ENCODE measurements around the gene BBS9.
"Not testable (repeated sequence)": the region's sequence is repeated elsewhere in the genome, so short reads cannot be mapped to it uniquely, and the experiment has no call there.

The BBS9 gene

DNA sequence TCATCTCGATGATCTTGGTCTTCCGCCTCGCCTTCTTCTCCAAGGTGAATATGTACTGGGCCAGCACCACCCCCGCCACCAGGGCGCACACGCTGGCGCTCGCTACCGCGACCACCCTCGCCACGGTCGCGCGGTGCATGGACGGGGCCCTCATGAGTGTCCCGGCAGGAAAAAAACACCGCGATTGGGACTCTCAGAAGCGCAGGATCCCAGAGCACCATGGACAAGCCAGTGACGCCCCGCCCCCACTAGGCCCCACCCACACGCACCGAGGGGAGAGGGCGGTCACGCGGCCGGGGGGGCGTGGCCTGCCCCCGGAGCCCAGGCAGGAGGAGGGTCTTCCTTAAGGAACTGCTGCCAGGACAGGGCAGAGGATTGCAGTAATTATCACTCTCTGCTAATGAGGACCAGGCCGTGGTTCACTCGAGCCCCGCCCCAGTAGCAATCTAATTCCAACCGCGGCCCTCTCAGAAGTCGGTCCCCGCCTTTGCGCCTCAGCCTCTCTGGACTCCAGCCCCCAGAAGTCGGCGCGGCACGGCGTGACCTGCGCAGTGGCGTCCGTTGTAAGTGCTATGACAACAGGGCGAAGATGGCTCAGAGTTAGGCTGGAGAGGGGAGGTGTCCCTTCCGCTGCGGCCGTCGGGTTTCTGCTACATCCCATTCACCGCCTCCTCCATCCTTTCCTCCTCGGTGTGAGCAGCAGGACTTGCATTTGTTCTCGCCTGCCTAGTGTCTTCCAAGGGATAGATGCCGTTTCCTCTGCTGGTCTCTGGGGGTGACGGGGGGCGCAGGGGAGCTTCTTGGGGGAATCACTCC, at the start of gene BBS9:
Gene BBS9 (plus strand): TSS at position 575 of the 816 bp plus-strand sequence. CDS start 16,689 bp downstream, outside the sequence.
- FAIRE-seq (peak; percentile 98), DNase-seq (ENCODE audit: extremely low spot score, insufficient read length, low read depth) (peak; percentile 81)

DNA sequence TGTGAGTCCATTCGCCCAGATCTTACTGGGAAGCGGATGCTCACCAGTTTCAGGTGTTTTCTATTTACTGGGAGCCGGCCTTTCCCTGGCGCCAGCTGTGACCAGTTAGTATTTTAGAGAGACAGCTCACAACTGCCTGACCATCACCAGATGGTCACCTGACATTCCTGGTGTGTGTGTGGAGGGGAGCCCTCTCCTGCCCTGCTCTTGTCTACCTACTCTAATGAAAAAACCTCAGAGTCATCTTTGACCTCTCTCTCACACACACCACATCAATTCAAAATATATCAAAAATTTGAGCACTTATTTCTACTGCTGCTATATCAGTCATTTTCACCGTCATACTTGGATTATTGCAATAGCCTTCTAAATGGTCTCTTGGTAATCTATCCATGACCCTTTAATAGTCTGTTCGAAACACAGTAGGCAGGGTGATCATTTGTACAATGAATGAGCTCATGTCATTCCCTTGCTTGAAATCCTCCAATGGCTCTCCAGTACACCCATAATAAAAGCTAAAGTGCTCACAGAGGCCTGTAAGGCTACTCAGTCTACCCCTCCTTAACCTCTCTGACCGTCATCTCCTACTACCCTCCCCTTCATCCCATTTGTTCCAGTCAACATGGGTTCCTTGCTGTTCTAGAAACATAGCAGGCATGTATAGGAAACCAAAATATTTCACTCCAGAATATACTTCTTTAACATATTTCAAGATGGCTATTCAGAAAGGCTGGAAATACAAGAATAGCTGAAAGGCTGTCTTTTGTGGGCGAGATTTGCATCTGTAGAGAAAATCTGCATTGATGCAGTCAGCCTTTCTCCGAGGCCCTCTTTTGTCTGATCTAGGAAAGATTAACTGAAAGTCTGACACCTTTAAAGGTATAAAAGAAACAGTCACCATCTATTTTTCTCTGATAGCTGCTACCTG, 49.3 kb upstream of the BBS9 start:
- DNase-seq (ENCODE audit: extremely low spot score, insufficient read length, low read depth): no peak
- no peak for FAIRE-seq

DNA sequence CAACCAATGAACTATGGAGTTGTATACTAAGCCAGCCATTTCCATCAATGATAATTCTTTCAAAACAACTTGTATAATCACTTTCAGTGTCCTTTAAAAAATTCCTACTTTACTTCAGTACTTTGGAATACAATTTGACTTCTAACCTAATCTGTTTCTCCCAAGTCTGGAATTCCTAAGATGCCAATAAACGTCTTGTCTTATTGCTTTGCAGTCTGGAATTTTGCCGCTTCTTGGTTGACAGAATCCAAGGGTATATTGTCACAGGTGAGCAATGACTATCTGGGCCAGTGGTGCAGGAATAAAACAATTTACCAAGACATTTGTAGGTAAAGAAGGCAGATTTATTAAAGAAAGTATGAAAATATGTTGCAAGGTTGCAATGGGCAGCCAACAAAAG, 42.0 kb upstream of the BBS9 start:
- FAIRE-seq (no peak), DNase-seq (ENCODE audit: extremely low spot score, insufficient read length, low read depth) (no peak)

DNA sequence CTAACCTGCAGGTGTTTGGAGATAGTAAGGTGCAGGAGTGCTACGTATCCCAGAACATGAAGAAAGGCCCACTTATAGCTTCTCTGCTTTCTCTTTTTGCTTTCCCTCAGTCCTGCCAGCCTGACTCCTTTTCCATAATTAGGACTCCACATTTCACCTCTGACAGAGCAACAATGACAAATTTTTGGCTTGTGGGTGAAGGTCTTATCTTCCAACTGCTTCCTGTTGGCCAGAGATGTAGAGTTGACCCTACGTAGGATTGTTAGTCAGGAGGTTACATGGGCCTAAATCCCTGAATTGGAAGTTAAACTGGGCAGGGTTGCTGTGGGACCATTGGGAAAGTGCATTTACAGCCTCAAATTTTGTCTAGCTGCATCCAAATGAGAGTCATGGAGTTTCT, 41.5 kb upstream of the BBS9 start:
- DNase-seq (ENCODE audit: extremely low spot score, insufficient read length, low read depth): no peak
- no peak for FAIRE-seq

DNA sequence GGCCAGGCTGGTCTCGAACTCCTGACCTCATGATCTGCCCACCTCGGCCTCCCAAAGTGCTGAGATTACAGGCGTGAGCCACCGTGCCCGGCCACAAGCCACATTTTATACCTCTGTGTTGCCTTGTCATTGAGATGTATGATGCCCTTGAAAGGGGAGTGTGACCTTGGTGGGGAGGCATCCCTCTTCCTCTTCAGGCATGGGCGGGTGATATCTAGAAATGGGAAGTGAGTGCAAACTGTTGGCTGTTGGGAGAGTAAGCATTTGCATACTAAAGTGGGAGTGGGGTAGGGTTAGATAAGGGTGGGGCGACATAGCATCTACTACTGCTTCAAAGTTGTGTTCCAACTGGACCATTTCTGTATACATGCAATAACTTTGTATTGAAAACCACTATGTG, 40.2 kb upstream of the BBS9 start:
- DNase-seq (ENCODE audit: extremely low spot score, insufficient read length, low read depth) (no peak), FAIRE-seq (no peak)

DNA sequence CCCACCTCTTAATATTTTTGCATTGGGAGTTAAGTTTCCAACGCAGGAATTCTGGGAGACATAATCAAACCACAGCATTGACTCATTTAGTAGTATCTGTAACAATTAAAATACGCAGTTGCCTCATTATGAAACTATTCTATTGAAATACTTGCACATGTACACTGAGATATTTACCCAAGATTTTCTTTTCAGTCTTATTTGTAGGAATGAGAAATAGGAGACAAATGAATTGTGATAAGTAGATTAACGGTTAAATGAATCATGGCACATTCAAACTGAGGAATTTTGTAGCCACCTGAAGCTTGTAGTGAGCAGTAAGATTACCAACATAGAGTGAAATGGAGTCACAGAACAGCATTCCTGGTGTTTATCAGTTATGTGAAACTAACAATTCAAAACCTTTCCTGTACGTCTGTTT, 38.2 kb upstream of the BBS9 start:
- FAIRE-seq: no peak

DNA sequence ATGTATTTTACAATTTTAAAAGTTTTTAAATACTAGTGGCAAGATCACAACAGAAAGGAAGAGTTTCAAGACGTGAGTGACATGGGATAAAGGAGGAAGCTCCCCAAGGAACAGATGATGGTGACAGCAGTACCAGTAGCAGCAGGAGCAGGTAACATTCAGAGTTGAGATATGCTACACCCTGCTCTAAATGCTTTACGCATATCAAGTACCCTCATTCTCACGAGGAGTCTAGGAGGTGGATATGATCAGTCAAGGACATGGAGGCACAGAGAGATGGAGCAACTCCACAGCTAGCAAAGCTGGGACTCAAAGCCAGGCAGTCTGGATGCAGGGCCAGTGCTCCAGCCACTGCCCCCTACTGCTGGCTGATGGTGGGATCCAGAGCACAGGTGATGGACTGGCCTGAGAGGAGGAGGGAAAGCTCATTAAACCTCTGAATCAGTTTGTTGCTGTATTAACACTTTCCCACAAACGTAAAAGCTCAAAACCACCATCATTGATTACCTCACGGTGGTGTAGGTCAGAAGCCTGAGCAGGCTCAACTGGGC, 37.6 kb upstream of the BBS9 start:
- no peak for FAIRE-seq
- DNase-seq (ENCODE audit: extremely low spot score, insufficient read length, low read depth): no peak

More for the DNA sequence above, 38.2 kb upstream of the BBS9 start:
- DNase-seq (ENCODE audit: extremely low spot score, insufficient read length, low read depth): no peak

DNA sequence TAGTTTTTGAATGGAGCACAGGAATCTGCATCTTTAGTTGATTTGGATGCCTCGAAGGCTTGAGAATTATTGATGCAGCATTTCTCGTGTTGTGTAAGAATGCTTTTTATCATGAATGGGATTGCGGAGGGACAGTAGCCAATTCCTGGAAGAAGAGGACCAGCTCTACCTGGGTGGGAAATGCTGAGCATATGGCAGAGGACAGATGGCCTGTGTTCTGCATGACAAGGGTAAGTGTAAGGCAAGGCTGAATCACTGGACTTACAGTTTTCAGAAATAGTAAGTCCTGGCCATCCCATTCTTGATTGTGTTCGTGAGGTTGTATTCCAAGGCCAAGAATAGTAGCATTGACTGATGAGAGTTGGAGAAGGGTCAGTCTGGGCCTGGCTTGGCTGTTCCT, 36.1 kb upstream of the BBS9 start:
- no peak for DNase-seq (ENCODE audit: extremely low spot score, insufficient read length, low read depth)

DNA sequence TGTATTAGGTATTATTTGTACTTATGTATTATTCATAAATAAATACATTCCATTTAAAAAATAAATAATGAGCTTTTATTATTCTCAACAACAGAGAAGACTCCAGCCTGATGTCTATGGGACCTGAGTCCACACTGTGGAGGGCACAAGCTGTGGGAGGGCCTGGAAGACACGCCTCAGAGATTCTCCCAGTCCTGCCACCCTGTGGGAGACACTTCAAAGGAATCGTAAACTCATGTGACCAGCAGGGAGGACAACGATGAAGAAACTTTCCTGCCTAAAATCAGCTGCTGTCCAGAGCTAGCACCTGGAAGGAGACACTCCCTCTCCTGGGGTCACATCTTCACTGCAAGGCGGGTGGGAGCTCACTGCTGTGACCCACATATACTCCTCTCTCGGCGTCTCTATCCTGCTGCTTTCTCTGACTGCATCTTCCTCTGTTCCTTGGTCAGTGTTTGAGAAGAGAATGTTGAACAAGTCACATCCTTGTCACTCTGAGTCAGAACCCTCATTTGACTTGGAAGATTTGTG, 34.6 kb upstream of the BBS9 start:
- FAIRE-seq: peak; percentile 60
- DNase-seq (ENCODE audit: extremely low spot score, insufficient read length, low read depth): not testable (repeated sequence)

More for the DNA sequence above, 36.1 kb upstream of the BBS9 start:
- FAIRE-seq: no peak

DNA sequence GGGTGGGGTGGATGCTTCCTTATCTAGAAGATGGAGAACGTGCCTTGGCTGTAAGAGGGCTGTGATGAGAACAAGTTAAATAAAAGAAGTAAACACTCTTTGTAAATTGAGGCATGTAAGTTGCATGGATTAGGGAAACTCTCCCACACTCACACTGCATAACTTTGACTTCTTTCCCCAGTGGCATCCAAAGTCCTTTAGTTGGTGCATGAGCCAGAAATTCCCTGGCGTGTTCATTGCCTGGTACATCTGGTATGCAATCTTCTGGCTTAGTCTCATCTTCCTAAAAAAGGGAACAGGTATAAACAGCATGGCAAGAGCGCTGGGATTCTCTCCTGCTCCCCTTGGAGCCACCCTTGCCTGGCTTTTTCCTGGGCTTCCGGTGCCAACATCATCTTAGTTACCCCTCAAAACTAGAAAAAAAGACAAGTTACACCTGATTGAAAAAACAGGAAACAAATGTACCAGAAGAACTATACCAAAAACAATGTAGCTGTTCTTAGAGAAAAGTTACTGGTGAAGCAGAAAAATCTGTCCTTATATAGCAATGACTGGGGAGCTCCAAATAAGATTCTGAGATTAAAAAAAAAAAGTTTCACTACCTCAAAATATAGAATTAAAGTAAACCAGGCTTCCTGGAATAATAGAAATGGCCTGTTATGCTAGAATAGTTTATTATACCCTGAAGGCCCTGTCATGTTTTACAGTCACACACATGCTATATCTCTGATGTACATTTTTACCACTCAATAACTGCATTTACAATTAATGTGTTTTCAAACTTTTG, 30.0 kb upstream of the BBS9 start:
- FAIRE-seq (no peak), DNase-seq (ENCODE audit: extremely low spot score, insufficient read length, low read depth) (no peak)

DNA sequence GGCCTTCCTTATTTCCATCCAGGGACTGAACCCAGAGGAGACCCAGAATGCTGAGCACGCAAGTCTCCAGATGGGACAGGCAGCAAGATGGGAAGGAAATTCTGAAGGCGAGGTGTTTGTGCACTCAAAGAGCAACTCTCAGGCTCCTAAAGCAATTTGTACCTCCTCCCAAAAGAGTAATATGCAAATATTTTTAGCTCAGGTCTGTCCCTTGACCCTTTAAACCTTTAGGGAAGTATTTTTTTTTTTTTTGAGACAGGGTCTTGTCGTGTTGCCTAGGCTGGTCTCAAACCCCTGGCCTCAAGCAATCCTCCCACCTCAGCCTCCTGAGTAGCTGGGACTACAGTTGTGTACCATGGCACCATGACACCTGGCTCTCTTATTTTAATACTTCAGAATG, 28.6 kb upstream of the BBS9 start:
- FAIRE-seq (no peak), DNase-seq (ENCODE audit: extremely low spot score, insufficient read length, low read depth) (no peak)

DNA sequence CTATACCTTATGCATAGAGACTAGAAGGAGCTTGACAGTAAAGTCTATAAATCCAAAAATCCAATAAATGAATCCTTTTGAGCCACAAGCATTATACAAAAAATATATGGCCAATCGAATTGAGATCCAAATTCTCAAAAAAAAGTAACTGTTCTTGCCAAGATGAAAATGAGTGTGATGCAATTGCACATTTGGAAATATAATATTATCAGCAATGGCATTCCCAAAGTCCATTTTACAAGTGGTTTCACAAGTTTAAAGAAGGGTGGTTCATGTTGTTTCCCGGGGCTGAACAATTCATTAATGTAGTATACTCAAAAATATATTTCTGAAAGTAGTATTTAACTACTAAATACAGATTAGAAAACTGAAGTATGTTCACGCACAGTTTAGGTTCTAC, 27.5 kb upstream of the BBS9 start:
- DNase-seq (ENCODE audit: extremely low spot score, insufficient read length, low read depth) (no peak), FAIRE-seq (no peak)

DNA sequence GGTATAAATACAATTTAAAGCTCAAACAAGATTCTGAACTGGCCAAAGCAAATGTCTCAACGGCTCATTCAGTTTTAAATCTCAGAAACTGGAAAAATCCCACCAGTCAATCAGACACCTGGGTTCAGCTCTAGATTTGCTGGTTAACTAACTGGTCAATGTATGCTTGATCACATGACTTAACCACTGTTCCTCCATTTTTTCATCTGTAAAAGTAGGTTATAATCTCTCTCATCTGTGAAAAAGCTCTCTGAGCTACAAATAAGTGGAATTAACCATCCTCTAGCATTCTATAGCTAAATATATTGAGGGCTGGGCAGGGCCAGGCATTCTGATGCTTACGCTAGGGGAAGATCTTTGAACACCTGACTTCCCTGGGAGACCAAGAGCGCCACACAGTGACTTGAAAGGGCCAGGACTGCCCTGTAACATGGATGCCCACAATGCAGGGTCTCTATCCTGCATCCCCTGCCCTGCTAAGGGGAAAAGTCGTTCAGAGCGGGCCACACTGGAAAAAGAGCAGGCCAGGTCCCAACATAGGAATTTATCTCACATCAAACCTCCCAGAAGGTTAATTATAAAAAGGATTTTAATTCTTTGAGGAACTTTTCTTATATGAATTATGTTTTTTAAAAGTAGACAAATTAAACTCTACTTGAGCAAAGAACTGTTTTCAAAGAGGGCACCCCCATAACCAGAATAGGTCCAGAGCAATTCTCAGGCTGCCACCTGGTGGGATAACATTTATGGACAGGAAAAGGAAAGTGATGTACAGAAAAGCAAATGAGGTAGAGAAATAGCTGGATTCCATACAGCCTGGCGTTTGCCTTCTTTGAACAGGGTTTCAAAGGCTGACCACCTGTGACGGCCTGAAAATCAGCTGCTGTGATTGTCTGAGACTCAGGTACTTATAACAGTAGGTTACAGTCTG, 22.0 kb upstream of the BBS9 start:
- FAIRE-seq (peak; percentile 80), DNase-seq (ENCODE audit: extremely low spot score, insufficient read length, low read depth) (no peak)

DNA sequence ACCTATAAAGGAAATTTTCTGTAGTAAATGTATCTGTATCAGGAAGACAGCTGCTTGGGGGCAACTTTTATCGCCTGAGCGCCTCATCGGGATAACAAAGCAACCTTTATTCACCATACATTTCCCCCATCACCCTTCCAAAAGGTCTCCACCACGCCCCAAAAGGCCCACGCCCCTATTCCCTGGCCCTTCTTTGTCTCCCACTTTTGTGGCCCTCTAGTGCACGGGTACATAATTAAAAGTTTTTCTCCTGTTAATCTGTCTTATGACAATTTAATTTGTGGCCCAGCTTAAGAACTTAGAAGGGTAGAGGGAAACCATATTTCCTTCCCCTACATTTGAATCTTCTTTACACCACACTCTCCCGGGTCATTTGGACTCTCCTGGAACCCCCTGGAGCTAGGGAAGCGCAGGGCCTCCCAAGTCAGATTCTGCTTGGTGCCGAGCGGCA, 20.8 kb upstream of the BBS9 start:
- peak; percentile 56 for FAIRE-seq
- no peak for DNase-seq (ENCODE audit: extremely low spot score, insufficient read length, low read depth)

DNA sequence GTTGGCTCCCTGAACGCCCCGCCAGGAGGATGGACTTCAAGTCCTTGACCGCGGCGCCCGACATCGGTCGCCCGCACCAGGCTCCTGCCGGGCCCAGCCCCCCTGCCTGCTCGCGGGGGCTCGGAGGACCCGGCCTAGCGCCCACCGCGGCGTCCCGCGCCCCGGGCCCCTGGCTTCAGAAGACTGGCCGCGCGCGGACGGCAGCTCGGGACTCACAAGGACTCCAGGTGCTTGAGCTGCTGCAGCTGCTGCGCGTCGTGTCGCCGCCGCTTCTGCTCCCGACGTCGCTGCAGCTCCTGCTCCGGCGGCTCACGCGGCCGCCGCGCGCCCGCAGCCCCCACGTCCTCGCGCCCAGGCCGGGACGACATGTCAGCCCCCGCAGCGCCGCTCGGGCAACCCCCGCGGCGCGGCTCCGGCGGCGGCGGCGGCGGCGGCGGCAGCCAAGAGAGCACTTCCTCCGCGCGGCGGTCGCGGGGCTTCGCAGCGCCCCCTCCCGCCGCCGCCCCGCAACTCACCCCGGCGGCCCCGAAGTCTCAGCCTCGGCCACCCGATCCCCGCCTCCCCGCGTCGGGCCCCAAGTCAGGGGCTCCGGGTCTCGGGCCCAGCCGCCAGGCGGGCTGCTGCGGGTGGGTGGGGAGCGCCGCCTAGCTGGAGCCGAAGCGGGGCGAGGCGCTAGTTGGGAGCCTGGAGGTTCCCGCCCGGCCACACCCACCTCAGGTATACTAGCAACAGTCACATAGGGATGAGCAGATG, 20.2 kb upstream of the BBS9 start, which contains the start of gene RP9:
Gene RP9 (minus strand): TSS at position 400 of the 753 bp plus-strand sequence. CDS start 32 bp downstream, at position 368.
- DNase-seq (ENCODE audit: extremely low spot score, insufficient read length, low read depth) (peak; percentile 55), FAIRE-seq (no peak)

DNA sequence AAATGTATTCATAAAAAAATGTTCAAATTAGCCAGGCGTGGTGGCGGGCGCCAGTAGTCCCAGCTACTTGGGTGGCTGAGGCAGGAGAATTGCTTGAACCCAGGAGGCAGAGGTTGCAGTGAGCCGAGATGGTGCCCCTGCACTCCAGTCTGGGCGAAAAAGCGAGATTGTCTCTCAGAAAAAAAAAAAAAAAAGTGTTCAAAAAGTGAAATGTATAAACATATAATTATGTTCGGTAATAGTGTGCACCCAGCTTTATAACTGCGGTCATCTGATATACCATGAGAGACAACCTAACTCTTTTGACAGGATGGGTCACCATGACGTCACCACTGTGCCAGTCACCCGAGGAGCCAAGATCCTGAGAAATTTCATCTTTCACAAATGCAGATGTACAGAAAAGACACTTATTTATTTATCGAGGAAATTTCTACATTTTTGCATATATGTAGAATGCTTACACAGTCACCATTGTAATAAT, 19.6 kb upstream of the BBS9 start:
- FAIRE-seq: no peak
- no peak for DNase-seq (ENCODE audit: extremely low spot score, insufficient read length, low read depth)

DNA sequence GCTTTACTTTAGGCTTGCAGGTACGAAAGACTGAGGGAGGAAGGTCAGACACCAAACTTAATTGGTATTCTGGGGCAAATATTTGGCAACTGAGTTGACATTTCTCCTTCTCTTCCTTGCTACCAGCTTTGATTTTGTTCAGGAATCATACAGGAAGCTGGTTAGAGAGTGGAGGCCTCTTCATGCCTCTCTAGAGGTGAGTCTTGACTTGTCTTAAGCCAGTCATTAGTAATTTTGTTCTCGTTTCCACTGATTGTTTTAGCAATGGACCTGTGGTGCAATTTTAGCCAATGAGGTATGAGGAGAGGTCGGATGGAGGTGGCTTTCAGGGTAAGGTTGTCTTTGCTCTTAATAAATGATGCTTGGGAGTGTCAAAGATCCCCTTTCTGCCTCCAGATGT, 17.8 kb upstream of the BBS9 start:
- FAIRE-seq: no peak

DNA sequence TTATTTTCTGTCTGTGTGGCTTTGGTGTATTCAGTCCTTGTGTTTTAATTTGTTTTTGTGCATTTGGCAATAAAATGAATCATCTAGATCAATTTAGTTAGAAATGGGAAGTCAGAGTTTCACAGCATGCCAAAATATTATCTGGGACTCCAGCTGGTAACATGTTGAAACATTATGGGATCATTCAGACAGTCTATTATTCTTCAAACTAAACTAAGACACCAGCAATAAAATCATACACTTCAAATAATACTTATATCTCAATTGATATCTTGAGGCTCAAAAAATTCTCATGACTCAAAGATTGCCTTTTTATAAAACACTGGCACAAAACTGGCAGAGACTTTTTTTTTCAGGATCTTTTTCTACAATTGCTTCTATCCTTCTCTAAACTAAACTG, 14.4 kb upstream of the BBS9 start:
- DNase-seq (ENCODE audit: extremely low spot score, insufficient read length, low read depth): no peak
- no peak for FAIRE-seq

More for the DNA sequence above, 17.8 kb upstream of the BBS9 start:
- DNase-seq (ENCODE audit: extremely low spot score, insufficient read length, low read depth): no peak

Data from GM18507 (cell line).